GM21786 (cell line): Measurements from ENCODE around the gene CENPP.
"Not testable (repeated sequence)": the region's sequence is repeated elsewhere in the genome, so short reads cannot be mapped to it uniquely, and the experiment has no call there.

Experiments used
- ATAC-seq: cut with Tn5 transposase; IDR thresholded peaks from one replicate; pipeline ENCODE4 v1.9.1; 2021; ENCODE audit not compliant: unreplicated experiment

Gene CENPP

DNA sequence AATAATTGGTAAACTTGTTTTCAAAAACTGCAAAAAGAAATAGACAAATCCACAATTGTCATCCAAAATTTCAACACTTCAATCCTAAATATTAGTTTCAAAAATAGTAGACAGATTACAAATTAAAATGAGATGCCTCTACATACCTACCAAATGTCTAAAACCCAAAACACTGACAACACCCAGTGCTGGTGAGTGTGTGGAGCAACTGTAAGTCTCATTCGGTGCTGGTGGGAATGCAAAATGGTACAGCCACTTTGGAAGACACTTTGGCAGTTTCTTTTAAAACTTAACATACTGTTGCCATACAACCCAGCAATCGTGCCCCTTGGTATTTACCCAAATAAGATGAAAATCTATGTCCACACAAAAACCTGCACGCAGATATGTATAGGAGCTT lies 203.4 kb downstream of the CENPP start:
- no peak for ATAC-seq

DNA sequence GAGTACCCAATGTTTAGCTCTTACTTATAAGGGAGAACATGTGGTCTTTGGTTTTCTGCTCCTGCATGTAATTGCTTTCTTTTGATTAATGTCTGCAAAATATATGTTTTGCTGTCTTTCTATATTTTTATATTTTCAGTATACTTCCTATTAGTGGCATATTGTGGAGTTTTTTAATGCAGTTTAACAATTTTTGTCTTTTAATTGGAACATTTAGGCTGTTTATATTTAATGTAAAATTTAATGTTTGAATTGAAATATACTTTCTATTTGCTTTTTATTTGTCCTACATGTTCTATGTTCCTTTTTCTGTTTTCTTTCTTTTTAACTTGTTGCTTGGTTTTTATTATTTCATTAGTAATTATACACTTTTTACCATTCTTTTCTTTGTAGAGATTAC lies 205.1 kb downstream of the CENPP start:
- ATAC-seq: no peak

DNA sequence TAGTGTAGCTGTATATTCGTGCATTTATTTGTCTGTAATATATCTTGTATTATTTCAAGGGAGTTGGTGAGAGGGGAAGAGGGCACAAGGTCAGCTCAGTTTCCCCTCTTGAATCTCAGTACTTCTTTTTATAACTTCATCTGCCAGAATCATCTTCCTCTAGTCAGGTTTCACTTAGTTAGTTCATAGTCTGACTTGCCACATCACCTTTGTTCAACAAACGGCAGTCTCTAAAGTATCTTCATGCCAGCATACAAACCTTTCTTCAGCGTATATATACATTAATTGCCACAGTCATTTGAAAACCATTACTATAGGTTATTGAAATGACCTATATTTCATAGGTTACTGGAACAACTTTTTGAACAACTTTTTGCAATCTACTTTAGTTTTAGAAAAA lies 208.5 kb downstream of the CENPP start:
- ATAC-seq: peak; percentile 26

DNA sequence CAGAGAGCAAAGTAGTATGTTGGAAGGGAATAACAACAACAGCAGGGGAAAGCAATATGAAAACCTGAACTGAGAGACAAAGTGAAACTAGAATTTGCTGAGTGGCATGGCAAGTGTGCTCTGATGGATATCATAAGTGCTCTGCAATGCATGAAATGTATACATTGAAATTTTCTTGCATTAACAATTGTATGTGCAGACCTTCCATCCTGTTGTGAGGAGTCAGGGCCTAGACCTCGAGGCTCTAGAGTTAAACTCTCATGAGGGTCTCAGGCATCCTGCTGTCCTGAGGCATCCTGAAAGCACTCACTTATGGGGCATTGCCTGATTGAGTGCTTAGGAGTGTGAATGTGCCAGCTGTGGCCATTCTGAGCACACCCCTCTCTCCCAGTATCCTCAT lies 208.9 kb downstream of the CENPP start:
- ATAC-seq: peak; percentile 65

DNA sequence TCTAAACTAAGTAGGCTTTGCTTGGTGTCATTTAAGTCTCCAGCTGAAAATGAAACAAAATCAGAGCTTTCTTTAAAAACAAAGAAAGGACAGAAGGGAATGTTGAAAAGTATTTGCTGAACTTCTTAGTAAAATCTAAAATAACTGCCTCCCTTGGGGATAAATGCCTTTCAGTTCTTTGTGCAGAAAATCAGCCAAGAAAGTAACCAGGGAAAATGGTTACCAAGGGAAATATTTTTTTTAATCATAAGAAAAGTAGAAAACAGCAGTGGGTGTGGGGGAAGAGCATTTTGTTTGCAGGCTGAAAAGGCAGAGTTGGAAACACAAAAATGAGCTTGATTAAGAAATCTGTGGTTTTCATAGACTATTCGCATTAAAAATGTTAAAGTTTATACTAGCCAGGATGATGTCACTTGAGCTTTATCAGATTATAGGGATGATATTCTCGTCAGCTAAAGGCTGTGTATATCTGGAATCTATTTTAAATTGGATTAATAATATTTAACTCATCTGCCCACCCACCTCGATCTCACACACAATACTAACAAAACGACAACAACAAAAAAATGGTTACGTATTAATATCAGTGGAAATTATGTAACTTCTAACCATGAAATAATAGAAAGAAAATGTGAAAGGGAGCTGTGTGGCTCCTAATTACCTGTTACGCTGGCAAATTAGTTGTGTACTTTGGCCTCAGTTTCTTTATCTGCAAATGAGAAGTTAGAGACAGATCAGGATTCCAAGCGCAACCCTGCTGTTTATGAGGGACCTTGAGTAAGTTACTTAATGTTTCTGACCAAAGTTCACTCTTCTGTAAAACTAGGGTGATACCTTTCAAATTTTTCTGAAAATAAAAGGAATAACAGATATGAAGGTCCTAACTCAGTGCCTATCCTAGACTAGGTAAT lies 210.4 kb downstream of the CENPP start, which contains the start of gene ECM2:
Gene ECM2 (minus strand): TSS at position 51 of the 911 bp plus-strand sequence. CDS start 13,124 bp downstream, outside the sequence.
- no peak for ATAC-seq

DNA sequence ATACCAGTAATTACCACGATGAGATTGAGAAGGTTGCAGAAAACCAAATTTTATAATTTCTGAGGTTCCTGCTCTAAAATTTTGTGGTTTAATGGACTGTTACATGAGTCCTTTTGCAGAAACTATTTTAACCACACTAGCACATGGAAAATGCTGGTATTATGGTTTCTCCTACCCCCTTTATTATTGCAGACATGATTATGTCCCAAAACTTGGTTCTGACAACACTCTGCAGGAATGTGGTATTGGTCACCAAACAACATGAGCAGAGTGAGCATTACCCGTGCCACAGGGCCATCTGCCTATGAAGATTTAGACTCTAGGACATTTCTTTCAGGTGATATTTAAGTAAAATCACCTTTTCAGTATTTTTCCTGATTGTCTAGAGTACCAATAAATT lies 212.8 kb downstream of the CENPP start:
- no peak for ATAC-seq

DNA sequence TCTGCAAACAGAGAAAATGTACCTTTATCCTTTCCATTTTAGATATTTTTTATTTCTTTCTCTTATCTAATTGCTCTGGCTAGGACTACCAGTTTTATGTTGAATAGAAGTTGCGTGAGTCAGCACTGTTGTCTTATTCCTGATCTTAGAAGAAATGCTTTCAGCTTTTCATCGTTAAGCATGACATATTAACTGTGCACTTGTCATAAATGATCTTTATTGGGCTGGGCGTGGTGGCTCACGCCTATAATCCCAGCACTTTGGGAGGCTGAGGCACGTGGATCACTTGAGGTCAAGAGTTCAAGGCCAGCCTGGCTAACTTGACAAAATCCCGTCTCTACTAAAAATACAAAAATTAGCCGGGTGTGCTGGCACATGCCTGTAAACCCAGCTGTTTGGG lies 218.2 kb downstream of the CENPP start:
- no peak for ATAC-seq

DNA sequence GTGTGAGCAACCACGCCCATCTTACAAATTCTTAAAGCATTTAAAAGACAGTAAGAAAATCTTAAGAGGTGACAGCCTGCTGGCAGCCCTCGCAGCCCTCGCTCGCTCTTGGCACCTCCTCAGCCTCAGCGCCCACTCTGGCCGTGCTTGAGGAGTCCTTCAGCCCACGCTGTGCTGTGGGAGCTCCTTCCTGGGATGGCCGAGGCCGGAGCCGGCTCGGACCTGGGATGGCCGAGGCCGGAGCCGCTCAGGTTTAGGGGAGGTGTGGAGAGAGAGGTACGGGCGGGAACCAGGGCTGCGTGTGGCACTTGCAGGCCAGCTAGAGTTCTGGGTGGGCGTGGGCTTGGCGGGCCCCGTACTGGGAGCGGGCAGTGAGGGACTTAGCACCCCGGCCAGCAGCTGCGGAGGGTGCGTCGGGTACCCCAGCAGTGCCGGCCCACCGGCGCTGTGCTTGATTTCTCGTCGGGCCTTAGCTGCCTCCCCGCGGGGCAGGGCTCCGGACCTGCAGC lies 219.3 kb downstream of the CENPP start:
- no peak for ATAC-seq

DNA sequence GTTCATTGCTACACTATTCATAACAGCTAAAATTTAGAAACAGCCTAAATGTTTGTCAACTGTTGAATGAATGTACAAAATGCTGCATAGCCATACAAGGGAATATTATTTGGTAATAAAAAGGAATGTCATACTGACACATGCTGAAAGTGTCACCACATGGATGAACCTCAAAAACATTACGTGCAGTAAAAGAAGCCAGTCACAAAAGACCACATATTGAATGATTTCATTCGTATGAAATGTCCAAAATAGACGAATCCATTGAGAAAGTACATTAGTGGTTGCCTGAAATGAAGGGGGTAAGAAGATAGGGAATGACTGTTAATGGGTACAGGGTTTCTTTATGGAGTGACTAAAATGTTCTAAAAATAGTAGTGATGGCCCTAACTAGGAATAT lies 221.6 kb downstream of the CENPP start:
- ATAC-seq: no peak

DNA sequence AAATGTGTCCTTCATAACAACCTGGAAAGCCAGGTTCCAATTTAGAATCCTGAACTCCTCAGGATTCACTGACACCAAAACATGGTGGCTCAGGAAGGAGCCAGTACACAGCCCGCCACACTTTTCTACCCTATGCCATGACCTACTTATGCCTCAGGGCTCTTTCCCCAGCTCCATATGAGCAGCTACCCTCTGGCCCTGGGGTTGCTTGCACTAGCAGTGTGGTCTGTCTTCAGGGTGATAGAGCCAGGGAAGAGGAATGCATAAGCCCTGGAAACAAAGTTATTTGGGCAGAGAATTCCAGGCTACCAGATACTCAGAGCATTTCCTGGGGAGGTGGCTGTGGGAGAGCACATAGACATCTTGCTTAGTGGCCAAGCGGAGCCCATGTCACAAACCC lies 225.0 kb downstream of the CENPP start:
- ATAC-seq: no peak

DNA sequence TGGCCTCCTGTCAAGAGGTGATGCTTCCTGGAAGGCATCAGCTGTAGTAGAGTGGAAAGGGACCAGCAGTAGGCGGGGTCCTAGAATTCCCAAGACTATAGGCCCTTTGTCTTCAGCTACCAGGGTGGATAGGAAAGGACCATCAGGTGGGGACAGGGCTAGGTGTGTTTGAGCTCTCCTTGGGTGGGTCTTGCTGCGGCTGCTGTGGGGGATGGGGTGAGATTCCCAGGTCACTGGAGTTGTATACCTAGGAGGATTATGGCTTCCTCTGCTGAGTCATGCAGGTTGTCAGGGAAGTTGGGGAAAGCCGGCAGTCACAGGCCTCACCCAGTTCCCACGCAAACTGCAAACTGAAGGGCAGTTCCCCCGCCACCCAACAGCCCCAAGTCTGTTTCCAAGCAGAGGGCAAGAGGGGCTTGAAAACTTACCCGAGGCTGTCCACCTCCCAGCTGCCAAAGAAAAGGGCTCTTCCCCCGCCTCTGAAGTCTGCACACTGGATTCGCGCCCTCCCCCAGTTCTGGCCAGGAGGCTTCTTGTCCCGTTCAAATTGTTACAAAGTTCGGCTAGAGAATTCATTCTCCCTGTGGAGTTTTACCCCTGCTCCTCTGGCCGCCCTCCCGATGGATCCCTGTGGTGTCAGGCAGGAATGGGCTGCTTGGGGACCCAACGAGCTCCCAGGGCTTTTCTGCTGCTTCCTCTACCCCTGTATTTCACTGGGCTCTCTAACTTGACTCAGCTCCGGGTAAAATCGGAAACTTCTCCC lies 233.0 kb downstream of the CENPP start:
- ATAC-seq: no peak

DNA sequence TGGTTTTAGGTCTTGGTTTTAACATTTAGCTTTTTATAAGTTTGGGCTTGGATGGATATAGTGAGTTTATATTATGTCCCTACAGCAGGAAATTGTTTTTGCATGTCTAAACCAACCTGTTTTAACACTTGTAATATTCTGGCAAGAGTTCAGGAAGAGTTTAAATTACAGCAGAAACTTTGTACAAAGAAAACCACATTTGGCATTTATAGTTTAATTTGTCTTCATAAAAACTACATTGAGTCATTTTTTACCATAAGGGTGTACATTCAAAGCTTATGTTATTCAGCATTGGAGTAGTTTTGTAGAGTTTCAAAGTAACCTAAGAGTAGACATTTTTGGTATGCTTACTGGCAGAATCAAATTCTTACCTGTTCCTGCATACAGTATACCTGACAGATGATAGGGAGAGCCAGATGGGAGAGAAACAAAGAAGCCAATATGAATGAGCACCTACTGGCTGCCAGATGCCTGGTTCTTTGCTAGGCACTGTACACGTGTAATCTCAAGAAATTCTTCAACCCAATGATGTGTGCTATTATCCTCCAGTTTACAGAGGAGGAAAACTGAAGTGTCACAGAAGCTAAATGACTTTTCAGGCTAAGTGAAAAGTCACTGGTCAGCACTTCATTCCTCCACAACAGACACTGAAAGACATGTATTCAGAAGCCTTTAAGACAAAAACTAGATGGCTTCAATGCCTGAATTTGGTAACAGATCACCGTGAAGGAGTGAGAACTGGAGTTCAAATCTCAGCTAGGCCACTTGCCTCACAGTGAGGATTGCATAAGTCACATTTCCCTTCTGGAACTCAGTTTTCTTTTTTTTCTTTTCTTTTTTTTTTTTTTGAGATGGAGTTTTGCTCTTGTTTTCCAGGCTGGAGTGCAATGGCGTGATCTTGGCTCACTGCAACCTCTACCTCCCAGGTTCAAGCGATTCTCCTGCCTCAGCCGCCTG lies 235.9 kb downstream of the CENPP start:
- no peak for ATAC-seq

DNA sequence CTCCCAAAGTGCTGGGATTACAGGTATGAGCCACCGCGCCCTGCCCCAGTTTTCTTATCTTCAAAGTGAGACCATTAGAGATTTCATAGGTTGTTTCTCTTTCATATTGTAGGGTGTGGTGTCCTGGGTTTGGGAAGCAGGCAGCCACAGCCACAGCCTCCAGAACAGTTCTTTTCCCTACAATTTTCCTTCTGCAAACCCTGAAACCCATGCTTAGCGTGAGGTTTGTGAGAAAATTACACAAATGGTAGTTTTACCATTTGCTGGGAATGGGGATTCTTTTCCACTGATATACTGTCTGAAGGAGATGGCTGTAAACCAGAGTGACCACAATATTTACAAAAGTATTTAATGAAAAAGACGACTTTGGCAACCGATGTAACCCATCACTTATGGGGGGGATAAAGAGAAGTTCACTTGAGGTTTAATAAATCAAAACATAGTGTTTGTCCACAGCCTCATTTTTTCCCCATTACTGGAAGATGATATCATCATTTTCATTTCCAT lies 236.8 kb downstream of the CENPP start:
- no peak for ATAC-seq

DNA sequence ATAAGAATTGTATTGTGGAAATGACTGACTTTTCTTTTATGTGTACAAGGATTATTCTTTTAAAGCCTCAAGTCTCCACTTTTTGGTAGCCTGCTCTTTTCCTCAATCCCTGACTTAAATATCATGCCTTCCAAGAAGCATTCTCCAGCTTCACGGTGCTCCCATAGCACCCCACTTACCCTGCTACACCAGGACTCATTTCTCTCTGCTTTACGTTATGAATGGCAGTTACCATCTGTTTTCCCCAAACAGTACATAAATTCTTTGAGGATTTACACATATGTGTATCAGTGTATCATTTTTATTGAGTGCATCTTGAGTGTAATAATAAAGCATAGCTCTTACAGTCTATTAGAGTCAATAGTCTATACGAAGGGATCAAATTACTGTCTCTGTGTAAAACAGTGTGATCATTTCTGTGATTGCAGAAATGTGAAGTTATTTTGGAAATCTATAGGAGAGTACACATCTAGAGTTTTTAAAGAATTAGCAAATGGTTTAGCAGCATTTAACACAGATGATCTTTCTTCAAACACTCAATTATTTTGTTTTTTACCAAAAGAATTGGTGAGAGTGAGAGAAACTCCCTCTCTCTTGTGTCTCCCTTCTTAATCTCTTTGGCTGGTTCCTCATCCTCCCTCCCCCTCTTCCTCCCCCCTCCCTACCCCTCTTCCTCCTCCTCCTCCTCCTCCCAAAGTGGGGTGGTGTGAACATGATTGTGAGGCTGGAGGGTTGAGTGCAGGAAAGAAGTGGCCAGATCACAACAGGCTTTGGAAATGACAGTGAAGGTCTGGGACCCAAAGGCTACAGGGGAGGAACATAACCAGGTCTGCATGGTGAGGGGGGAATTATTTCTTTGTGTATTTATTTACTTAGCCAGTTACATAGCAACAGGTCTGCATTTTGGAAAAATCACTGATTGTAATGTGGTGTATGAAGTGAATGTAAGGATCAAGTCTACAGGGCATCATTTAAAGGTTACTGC lies 237.7 kb downstream of the CENPP start:
- no peak for ATAC-seq

DNA sequence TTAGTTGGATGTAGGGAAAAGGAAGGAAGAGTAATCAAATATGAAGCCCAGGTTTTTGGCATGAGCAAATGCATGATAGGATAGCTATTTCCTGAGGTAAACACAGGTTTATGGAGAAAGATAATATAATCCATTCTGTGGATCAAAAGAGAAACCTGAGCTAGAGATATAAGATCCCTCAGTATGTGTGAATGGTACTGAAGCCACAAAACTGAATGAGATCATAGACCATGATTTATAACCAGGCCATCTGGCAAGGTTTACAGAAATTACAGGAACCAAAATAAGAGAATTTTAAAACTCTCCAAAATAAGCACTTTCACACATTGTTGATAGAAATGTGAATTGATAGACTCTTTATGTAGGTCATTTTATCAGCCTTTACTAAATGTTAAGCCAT lies 238.8 kb downstream of the CENPP start:
- no peak for ATAC-seq

DNA sequence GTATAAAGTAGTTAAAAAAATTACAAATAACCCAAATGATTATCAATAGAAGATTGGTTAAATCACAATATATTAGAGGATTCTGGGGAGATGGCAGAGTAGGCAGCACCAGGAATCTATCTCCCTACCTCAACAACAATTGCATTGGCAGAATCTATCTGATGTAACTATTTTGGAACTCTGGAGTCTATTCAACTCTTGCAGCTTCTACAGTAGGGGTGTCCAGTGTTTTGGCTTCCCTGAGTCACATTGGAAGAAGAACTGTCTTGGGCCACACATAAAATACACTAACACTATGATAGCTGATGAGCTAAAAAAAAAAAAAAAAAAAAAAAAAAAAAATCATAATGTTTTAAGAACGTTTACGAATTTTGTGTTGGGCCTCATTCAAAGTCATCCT lies 239.2 kb downstream of the CENPP start:
- ATAC-seq: no peak

DNA sequence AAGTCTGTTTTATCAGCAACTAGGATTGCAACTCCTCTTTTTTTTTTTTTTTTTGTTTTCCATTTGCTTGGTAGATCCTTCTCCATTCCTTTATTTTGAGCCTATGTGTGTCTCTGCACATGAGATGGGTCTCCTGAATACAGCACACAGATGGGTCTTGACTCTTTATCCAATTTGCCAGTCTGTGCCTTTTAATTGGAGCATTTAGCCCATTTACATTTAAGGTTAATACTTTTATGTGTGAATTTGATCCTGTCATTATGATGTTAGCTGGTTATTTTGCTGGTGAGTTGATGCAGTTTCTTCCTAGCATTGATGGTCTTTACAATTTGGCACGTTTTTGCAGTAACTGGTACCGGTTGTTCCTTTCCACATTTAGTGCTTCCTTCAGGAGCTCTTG lies 246.1 kb downstream of the CENPP start:
- not testable (repeated sequence) for ATAC-seq

DNA sequence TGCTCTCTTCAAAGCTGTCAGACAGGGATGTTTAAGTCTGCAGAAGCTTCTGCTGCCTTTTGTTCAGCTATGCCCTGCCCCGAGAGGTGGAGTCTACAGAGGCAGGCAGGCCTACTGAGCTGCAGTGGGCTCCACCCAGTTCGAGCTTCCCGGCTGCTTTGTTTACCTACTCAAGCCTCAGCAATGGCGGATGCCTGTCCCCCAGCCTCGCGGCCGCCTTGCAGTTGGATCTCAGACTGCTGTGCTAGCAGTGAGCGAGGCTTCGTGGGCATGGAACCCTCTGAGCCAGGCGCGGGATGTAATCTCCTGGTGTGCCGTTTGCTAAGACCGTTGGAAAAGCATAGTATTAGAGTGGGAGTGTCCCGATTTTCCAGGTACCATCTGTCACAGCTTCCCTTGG lies 247.9 kb downstream of the CENPP start:
- not testable (repeated sequence) for ATAC-seq

DNA sequence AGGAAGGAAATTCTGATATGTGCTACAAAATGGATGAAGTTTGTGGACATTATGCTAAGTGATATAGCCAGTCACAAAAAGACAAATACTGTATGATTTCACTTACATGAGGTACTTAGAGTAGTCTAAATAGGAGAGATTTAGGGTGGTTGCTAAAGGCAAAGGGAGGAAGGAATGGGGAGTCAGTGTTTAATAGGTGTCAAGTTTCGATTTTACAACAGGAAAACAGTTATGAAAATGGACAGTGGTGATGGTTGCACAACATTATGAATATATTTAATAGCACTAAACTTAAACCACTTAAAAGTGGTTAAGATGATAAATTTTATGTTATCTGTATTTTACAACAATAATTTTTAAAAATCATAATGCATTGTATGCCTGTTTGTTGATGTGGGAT lies 250.4 kb downstream of the CENPP start:
- ATAC-seq: no peak
